Sciatic nerve (tissue), 2 donors: ENCODE measurements around the gene RNASE8. TPM values are rescaled to one million over a fixed set of nuclear protein-coding genes. Genes with fewer than 3 reads are reported as not detected.

ENCODE experiments used
- ATAC-seq: fragments of 200-7000 bp; cut with Tn5 transposase; one replicate; pipeline ENCODE4 v1.9.1; 2020; ENCODE audit warnings: mild to moderate bottlenecking, moderate library complexity
- DNase-seq: peaks from one replicate; pipeline ENCODE4 v3.0.0-alpha.2; 2020; ENCODE audit warnings: low spot score
- intact Hi-C: fragments of 100-400 bp; cut with DNase I; formaldehyde crosslinking; loops from one replicate; pipeline ENCODE4 v1.14.2; 2022
- total RNA-seq: library from RNA; stranded (reverse); fragmentation: NEBNext Ultra II Directional; extraction: Animal tissue kit (Norgen Biotek cat#: 25700); gene quantifications from one replicate; pipeline ENCODE4 v1.2.1, GENCODE V29; 2021
- donor health status: DM: no; HTN: no; CAD: no.
- donor health status: DM: no; HTN: no; CAD: no.

RNASE8 gene
- total RNA-seq, 1 donor from 2014 or later, result not detected

GRCh38 chr14:21068521-21069387, 11.1 kb downstream of the RNASE8 start:
- intact Hi-C loops, result loop anchor here (2.0 kb wide), 1 partner anchor 24 kb away; no protein-coding TSS in a partner anchor
- no peak for DNase-seq
- peak; percentile 64 for ATAC-seq

- intact Hi-C loops, result loop anchor here (2.0 kb wide), 1 partner anchor 23 kb away; no protein-coding TSS in a partner anchor
- DNase-seq (peak; percentile 83), ATAC-seq (peak; percentile 54)
Measured at GRCh38 chr14:21069388-21070082, 11.9 kb downstream of the RNASE8 start.

GRCh38 chr14:21070083-21070609, 12.5 kb downstream of the RNASE8 start, which contains the start of gene ARHGEF40:
Gene ARHGEF40, plus strand, starts transcription at chr14:21070304. Its CDS starts 93 bp downstream, at chr14:21070397.
- DNase-seq, result peak; percentile 84
- intact Hi-C loops, result no loop called here
- peak; percentile 21 for ATAC-seq

GRCh38 chr14:21070610-21071224, 13.1 kb downstream of the RNASE8 start:
- intact Hi-C loops, result no loop called here
- DNase-seq, result peak; percentile 78
- peak; percentile 6 for ATAC-seq

GRCh38 chr14:21071225-21072030, 13.8 kb downstream of the RNASE8 start:
- intact Hi-C loops, result no loop called here
- ATAC-seq (peak; percentile 87), DNase-seq (peak; percentile 93)

GRCh38 chr14:21072031-21072473, 14.4 kb downstream of the RNASE8 start:
- no peak for DNase-seq
- intact Hi-C loops, result no loop called here
- ATAC-seq, result peak; percentile 40

GRCh38 chr14:21072781-21073339, 15.2 kb downstream of the RNASE8 start:
- ATAC-seq (no peak), DNase-seq (no peak)
- intact Hi-C loops, result no loop called here

- no peak for DNase-seq
- intact Hi-C loops, result no loop called here
- no peak for ATAC-seq
Measured at GRCh38 chr14:21073921-21074320, 16.3 kb downstream of the RNASE8 start.

- DNase-seq (no peak), ATAC-seq (no peak)
- intact Hi-C loops, result no loop called here
Measured at GRCh38 chr14:21074398-21075272, 17.0 kb downstream of the RNASE8 start.

- DNase-seq, result no peak
- ATAC-seq, result no peak
- intact Hi-C loops, result no loop called here
Measured at GRCh38 chr14:21075719-21076437, 18.3 kb downstream of the RNASE8 start.

GRCh38 chr14:21077672-21078071, 20.1 kb downstream of the RNASE8 start:
- ATAC-seq, result no peak
- intact Hi-C loops, result no loop called here
- DNase-seq, result no peak

- intact Hi-C loops, result no loop called here
- DNase-seq (no peak), ATAC-seq (no peak)
Measured at GRCh38 chr14:21078287-21078686, 20.7 kb downstream of the RNASE8 start.

GRCh38 chr14:21078726-21079125, 21.1 kb downstream of the RNASE8 start:
- no peak for ATAC-seq
- intact Hi-C loops, result no loop called here
- DNase-seq, result no peak

- ATAC-seq, result no peak
- no peak for DNase-seq
- intact Hi-C loops, result no loop called here
Measured at GRCh38 chr14:21081521-21082142, 24.0 kb downstream of the RNASE8 start.

- ATAC-seq, result no peak
- DNase-seq, result no peak
- intact Hi-C loops, result no loop called here
Measured at GRCh38 chr14:21083565-21084325, 26.1 kb downstream of the RNASE8 start.

- DNase-seq (no peak), ATAC-seq (no peak)
- intact Hi-C loops, result no loop called here
Measured at GRCh38 chr14:21084396-21084795, 26.8 kb downstream of the RNASE8 start.
